ENCODE measurements around the gene SUSD2.
"Not testable (repeated sequence)": the region's sequence is repeated elsewhere in the genome, so short reads cannot be mapped to it uniquely, and the experiment has no call there.

Gene SUSD2, protein sequence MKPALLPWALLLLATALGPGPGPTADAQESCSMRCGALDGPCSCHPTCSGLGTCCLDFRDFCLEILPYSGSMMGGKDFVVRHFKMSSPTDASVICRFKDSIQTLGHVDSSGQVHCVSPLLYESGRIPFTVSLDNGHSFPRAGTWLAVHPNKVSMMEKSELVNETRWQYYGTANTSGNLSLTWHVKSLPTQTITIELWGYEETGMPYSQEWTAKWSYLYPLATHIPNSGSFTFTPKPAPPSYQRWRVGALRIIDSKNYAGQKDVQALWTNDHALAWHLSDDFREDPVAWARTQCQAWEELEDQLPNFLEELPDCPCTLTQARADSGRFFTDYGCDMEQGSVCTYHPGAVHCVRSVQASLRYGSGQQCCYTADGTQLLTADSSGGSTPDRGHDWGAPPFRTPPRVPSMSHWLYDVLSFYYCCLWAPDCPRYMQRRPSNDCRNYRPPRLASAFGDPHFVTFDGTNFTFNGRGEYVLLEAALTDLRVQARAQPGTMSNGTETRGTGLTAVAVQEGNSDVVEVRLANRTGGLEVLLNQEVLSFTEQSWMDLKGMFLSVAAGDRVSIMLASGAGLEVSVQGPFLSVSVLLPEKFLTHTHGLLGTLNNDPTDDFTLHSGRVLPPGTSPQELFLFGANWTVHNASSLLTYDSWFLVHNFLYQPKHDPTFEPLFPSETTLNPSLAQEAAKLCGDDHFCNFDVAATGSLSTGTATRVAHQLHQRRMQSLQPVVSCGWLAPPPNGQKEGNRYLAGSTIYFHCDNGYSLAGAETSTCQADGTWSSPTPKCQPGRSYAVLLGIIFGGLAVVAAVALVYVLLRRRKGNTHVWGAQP

DNA sequence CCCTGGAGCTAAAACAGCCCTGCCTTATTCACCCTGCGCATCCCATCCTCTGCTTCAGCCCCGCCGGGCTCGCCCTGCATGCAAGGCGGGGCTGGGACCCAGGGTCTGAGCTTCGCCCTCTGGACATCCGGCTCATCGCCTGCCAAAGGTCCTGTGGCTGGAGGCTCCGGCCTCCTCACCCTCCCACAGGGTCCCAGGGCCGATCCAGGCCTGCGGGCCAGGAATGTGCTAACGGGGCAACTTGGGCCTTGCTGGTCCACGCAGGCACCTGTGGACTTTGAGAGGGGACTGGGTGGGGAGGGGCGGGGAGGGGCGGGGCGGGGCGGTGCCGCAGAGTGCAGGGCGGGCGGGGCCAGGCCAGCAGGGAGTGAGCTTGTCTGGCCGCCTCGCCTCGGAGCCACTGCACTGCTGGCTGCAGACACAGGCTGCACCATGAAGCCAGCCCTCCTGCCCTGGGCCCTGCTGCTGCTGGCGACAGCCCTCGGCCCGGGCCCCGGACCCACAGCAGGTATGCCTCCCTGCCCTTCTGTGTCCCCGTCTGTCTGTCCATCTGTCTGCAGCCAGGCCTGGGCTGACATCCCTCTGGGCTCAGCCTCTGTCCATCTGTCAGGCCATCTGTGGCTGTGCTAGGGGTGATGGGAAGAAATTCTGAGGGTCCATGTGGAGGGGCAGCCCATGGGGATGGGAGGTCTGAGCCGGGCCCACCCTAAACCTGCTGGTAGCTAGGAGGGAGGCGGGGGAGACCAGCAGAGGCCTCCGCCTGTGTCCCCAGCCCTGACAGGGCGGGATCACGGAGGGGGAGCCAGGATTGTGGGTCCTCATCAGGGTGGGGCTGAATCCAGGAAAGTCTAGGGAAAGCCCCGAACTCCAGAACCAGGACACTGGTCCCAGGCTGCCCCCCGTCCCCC lies at the start of gene SUSD2:
Gene SUSD2 (plus strand): TSS at position 400 of the 908 bp plus-strand sequence. CDS start 33 bp downstream, at position 433.
- no peak for DNase-seq

DNA sequence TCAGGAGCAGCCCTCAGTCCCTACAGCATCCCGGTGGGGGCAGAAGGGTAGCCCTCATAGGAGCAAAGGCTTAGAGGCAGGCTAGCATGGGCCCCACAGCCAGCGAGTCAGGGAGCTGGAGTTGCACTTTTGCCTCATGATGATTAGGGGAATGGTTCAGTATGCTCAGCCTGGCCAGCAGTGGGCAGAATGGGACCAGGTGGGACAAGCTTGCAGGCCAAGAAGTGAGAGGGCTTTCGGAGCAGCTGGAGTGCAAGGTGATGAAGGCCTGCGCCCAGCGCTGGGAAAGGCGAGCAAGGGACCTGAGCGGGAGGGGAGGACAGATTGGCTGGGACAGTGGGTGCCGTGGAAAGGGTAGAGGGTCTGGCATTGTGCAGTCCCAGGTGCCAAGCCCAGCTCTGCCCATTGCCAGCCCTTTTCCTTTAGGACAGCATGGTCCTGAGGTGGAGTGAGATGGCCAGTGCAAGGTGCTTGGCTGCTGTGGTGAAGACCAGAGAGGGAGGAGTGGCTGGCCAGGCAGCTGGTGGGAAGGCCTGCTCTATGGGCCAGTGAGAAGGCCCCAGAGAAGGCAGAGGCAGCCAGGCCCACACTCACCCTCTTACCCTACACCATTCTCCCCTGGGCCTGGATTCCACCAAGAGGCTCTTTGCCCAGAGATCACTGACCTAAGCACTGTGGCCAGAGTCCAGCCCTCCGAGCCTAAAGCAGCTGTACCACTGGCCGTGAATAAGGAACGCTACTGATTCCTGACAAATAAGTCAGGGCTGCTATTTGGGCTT lies 47.9 kb upstream of the SUSD2 start:
- no peak for DNase-seq

DNA sequence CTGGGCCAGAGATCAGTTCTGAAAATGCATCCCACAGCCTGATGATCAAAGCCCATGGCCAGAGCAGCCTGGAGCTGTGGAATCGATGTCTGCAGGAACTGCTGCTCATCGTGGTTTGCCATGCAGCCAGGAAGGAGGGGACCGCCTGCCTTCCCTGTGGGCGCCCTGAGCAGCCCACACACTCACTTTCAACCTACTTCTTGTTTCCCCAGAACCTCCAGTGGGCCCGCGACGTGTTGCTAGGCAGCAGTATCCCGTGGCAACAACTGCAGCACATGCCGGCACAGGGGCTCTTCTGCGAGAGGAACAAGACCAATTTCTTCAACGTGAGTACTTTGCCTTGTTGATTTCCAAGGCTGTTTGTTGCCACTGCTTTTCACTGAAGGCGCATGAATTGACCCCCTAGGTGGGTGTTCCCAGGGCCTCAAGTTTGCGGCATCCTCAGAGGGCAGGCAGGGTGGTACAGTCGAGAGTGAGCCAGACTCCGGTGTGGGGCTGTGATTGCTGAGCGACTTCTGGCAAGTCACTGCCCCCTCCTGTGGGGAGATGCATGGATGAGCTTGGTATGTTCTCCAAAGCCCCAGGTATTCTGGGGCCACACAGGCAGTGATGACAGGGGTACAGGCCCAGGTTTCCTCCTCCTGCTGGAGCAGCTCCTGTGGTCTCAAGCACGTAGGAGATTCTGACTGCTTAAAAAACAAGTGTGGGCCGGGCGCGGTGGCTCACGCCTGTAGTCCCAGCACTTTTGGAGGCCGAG lies 47.0 kb upstream of the SUSD2 start:
- DNase-seq, result peak; percentile 59

DNA sequence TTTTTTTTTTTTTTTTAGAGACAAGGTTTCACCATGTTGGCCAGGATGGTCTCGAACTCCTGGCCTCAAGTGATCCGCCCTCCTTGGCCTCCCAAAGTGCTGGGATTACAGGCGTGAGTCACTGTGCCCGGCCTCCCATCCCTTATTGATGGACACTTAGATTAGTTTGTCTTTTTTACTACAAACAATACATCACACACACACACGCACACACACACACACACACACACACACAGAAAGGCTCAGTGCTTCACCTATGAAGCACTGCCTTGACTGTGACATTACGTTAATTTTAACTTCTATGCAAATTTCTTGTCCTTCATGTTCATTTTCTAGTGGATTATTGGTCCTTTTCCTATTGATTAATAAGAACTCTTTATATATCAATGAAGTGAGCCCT lies 44.8 kb upstream of the SUSD2 start:
- not testable (repeated sequence) for DNase-seq

DNA sequence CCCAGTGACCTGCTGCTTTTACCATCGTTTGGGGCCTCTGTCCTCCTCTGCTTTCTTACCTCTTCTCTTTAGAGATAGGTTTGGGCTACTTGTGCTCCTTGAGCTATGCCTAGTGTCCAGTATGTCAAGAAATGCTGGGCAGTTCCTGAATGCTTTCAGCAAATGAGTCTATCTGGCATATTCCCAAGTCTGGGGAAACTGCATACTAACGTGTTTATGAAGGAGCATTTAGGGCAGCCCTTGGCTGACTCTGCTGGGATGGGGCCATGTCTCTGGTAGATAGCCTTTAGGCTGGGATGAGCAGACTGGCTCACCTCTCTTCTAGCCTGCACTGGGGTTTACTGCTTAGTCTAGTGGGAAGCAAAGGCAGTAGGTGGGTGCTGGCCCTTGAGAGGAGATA lies 43.7 kb upstream of the SUSD2 start:
- DNase-seq, result no peak

DNA sequence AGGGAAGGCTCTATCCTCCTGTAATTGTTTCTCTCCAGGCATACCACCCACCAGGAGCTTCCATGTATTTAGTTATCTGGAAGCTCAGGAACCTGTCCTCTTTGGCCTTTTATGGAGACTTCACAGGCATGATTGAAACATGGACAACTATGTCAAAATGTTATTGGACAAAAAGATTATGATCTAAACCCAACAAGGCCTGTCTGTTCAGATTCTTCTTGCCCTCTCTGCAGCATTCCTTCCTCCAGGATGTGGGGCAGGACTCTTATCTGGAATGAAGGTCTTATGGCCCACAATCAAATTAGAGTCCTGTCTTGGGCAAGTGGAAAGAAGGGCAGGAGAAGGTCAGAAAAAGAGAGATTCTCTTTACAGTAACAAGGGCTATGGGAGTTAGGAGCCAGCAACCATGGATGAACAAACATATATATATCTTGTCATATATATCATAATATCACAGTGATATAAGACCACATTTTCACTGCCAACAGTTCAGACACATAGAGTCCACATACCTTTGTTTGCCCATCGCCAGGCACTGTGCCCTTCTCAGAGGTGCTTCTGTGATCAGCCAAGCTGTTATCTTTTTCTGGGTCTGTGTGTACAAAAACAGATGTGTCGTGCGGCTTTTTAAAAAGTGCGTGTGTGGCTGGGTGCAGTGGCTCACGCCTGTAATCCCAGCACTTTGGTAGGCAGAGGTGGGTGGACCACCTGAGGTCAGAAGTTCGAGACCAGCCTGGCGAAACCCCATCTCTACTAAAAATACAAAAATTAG lies 42.5 kb upstream of the SUSD2 start:
- no peak for DNase-seq

DNA sequence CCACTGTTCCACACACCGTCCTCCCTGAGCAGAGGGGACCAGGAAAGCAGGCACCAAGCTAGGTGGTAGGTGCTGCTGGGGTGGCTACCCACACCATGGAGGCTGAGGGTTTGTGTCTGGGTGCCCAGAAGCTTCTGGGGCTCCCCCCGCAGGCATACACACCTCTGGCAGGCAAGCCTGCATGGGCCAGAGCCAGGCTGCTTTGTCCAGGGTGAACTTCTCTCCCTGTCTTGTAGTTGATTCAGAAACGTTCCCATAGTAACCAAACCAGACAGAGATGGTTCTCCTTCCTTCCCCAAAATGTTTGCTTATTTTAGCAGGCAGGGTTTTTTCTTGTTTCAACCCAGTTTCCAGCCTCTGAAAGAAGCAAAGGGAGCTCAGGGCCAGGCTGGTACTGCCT lies 40.9 kb upstream of the SUSD2 start:
- no peak for DNase-seq

DNA sequence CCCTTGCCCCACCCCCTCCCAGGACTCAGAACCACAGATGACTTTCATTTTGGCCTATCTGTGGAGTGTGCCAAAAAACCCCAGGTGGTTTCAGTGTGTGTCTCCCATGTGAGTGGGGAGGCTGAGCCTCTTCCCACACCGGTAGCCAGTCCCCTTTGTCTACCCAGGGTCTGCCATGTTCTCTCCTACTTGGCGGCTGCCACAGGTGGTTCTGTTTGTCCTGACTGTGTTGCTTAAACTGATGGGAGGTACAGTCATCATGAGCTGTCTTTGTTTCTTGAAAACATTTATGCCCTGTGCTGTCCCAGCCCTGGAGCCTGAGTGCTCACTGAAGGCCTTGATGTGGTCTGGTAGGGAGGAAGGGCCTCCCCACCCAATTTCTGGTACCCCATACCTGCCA lies 39.7 kb upstream of the SUSD2 start:
- DNase-seq, result peak; percentile 41

DNA sequence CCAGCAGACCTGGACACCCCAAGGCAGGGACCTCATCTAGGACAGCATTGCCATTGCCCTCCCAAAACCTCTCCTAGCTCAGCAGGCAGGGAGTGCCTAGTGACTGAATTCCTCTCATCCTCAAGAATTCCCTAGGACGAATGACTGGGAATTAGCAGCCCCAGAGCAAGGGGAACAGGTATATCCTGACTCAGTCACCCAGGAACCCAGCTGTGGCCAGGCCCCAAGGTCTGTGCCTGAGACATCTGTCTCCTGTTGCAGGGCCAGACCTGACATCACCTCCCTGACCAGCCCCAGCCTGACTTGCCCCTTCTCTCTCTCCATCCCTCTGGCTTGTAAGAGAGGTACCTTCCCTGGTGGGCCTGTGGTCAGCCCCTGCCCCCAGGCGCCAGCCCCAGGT lies 39.0 kb upstream of the SUSD2 start:
- no peak for DNase-seq

DNA sequence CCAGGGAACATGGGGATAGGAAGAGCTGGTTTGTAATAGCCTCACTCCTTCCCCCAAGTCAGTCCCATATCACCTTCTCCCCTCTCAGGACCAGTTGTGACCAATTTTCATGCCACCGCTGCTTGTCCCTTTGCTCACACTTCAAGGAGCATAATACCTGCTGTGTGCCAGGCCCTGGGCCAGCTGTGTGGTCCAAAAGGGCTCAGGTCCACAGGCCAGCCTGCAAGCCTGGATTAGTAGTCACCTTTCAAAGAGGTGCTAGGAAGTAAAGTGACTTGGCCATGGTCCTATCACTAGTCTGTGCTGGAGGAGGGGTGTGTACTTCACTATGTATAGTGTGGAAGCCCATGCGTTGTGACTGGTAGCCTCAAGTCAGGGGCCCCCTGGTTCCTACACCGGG lies 38.5 kb upstream of the SUSD2 start:
- DNase-seq, result no peak

DNA sequence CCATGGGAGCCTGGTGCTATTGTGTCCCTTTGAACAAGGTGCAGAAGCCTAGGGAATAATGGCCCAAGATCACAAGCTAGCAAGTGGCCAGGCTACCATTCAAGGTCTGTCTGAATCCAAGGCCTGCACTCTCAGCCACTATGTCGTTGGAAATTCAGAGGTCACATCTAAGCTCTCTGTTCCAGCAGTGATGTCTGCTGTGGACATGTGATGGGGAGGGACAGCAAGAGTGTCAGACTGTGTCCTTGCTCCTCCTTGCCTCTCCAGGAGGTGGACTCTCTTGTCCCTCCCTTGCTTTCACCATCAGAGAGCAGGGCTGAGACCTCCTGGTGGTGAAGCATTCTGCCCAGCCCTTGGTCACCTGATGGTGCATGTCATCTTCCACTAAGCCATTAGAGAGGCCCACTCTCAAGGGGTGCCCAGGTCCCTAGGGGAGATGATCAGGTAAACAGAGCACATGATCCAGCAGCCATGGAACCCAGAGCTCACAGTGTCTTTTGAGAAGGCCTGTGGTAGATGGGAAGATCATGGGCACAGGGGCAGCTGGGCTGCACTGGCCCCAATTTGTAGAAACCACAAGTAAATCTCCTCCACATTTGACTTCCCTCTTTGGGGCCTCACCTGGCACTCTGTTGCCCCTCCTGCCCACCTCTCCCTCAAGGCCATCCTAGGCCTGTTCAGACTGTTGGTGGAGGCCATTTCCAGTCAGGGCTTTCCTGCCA lies 37.1 kb upstream of the SUSD2 start:
- no peak for DNase-seq

DNA sequence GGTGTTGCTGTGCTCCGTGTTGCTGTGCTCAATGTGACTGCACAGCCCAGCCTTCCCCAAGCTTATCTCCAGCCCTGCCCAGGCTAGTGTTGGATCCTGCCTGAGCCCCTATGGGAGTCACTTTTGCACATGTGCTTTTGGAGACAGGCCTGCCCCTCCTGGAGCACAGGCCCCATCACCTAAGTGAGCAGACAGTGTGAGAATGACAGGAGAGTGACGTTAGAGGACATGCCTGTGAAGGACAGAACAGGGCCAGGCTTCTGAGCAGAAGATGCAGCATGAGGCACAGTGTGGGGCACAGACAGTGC lies 36.6 kb upstream of the SUSD2 start:
- no peak for DNase-seq

DNA sequence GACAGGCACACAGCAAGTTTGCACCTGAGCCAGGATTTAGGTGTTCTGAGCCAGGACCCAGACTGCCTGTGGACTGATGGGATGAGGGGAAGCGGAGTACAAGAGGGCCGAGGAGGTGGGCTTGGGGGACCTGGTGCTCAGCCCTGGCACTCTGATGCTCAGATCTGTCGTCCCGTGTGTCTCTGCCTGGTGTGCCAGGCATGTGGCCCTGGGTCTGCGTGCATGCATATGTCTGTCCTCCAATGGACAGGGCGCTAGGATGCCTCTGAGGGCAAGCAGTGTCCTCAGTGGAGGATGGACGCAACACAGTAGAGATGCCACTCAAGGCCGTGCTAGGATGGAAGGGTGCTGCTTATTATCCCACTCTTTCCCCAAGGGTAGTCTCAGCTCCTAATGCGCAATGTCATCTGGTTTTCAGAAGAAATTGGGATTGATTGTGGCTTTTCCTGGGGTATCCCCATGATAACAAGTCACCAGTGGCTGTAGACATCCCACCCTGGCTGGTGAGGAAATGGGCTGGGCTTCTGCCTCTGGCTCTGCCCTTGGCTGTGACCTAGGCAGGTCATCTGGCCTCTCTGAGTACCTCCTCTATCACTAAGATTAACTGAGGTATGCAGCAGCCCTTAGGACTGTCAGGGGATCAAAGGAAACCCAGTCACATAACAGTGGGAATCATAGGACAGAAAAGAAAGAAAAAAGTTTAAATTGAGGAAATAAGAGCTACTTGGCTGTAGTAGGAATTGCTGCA lies 35.7 kb upstream of the SUSD2 start:
- no peak for DNase-seq

DNA sequence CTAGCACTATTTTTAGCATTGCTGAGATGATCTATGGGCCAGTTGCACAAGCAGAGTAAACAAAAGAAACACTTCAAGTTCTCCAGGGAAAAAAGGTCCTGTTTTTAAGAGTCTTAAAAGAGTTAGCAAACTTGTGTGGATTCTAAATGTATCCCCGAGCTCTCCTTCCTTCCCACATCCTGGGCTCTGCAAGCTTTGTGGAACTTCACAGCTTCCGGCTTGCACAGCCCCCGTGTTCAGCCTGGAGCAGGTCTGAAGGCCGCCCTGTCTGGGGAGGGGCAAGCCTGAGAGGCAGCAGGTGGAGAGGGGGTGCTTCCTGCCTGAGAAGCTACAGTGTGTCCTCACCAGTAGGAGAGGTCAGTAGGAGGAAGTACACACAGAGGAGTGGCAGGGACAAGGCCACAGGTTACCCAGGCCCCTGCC lies 35.1 kb upstream of the SUSD2 start:
- peak; percentile 18 for DNase-seq

DNA sequence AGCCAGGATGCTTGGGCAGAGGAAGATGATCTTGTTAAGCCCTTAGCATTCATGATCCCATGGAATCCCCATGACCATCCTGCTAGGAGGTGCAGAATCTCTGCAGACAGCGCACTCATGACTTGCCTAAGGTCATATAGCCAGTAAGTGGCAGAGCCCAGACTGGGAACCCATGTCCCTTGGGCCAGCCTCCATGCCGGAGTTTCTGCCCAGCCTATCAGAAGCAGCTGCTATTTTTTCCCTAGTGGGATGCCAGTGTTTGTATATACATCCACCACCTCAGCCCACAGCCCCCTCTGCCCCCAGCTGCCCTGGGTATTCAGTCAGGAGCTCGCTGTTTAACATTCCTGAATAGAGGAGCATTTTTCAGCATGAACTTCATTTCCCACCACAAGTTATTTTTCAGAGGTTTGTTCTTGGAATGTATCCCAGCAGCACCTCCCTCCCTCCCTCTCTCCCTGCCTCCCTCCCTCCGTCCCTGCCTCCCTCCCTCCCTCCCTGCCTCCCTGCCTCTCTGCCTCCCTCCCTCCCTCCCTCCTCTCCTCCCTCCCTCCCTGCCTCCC lies 34.4 kb upstream of the SUSD2 start:
- DNase-seq, result no peak

DNA sequence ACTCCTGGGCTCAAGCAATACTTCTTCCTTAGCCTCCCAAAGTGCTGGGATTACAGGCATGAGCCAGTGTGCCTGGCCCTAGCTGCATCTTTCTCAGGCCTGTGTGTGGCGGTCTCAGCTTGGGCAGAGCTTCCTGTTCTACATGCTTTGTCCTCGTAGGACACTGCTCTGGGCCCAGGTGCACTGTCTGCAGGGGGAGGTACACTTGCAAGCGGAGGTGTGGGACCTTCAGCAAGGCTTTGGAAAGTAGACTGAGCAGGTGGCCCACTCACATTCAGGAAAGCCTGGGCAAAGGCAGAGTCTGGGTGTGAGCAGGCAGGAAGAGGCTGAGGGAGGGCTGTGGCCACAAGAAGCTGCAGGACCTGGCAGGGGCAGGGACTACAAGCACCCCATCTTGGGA lies 33.6 kb upstream of the SUSD2 start:
- no peak for DNase-seq

DNA sequence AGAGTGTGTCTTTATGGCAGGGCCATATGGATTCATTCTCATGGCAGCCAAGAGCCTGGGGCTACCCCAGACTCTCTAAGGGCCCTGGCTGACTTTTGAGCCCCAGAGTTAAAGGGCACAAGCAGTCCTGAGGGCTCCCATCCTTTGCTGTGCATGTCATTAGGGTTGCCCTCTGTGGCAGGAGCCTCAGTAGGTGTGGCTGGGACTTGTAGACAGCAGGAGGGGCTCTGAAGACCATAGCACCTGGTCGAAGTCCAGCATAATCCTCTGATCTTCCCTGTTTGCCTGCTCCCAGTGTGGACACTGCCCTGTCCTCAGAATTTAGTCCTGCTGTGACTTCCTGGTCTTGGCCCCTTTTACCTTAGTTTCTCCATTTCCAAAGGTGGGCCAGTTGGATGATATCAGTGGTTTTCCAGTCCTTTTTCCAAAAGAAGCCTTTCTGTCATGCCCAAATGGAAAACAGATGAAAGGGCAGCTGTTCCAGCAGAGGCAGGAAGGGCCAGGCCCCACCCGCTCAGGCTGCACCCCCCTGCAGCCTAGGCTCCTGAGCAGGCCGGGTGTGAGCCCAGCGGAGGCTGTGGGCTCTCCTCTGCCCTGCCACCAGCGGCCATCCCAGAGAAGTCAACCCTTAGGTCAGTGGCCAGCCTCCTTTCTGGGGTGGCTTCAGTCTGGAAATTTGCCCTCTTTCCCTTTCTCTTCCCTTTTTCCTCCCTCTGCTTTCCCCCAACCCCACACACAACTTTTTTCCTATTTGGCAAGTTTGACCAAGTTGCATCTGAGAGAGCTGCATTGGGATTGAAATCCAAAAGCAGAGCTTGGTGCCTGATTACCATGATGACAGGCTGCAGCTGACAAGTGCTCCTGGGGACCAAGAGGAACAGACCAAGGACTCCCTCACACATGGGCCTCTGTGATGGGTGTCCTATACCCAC lies 32.8 kb upstream of the SUSD2 start:
- no peak for DNase-seq

DNA sequence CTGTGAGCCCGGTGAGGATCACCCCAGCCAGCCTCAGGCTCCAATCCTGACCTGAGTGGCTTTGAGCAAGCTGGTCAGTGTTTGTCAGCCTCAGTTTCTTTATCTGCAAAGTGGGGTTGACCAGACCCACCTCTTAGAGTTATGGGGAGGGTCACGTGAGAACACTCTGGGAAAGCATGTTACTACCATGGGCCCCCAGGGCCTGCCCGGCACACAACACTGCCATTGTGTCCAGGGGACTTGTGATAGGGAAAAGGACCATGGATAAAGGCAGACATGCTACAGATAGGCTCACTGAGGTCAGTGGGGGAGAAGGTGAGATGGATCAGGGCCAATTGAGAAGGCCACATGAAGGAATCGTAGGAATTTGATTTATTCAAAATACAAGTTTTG lies 32.1 kb upstream of the SUSD2 start:
- DNase-seq, result no peak
